22Rv1 (cell line): ENCODE data around the gene ZFHX3.

Experiments used
- CTCF ChIP-seq: fragments of 450-650 bp; IDR thresholded peaks from 2 replicates; pipeline ENCODE4 v1.5.1; 2017; ENCODE audit warnings: mild to moderate bottlenecking
- ZFX ChIP-seq: fragments of 450-650 bp; IDR thresholded peaks from 2 replicates; pipeline ENCODE4 v1.6.1; 2017; ENCODE audit warnings: antibody characterized with exemption, borderline replicate concordance

DNA sequence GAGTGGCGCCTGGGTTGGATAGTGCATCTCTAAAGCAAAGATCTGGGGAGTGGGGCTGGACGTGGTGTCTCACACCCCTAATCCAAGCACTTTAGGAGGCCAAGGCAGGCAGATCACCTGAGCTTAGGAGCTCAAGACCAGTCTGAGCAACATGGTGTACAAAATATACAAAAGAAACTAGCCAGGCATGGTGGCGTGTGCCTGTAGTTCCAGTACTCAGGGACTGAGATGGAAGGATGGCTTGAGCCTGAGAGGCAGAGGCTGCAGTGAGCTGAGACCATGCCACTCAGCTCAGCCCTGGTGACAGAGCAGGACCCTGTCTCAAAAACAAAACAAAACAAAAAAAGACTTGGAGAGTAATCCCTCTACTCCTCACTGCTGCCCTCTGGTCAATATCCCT lies 96.0 kb downstream of the ZFHX3 start:
- TF ChIP-seq CTCF: no peak
- no peak for TF ChIP-seq ZFX
